Measurements from ENCODE around the gene PPP2R5E.

Gene PPP2R5E

DNA sequence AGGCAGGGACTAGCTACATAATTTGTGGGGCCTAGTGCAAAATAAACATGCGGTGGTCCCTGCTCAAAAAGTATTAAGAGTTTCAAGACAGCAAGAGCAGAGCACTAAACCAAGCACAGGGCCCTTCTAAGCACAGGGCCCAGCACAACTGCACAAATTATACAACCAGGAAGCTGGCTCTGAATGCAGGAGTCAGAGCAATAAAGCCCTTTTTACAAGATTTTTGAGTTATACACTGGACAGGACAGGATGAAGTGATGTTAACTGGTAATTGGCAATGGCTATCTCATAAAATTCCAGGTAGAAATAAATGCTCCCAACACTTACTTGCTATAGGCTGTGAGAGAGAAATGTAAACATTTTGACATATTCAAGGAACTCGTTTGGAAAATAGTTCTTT, 138.3 kb downstream of the PPP2R5E start:
- DNase-seq (ENCODE audit: insufficient read length, low spot score): no peak
- TF ChIP-seq, protein P1, sequence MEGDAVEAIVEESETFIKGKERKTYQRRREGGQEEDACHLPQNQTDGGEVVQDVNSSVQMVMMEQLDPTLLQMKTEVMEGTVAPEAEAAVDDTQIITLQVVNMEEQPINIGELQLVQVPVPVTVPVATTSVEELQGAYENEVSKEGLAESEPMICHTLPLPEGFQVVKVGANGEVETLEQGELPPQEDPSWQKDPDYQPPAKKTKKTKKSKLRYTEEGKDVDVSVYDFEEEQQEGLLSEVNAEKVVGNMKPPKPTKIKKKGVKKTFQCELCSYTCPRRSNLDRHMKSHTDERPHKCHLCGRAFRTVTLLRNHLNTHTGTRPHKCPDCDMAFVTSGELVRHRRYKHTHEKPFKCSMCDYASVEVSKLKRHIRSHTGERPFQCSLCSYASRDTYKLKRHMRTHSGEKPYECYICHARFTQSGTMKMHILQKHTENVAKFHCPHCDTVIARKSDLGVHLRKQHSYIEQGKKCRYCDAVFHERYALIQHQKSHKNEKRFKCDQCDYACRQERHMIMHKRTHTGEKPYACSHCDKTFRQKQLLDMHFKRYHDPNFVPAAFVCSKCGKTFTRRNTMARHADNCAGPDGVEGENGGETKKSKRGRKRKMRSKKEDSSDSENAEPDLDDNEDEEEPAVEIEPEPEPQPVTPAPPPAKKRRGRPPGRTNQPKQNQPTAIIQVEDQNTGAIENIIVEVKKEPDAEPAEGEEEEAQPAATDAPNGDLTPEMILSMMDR (IDR thresholded peaks at IDR 0.05; ENCODE audit: insufficient read depth, missing control alignments): no peak
- no peak for FAIRE-seq

DNA sequence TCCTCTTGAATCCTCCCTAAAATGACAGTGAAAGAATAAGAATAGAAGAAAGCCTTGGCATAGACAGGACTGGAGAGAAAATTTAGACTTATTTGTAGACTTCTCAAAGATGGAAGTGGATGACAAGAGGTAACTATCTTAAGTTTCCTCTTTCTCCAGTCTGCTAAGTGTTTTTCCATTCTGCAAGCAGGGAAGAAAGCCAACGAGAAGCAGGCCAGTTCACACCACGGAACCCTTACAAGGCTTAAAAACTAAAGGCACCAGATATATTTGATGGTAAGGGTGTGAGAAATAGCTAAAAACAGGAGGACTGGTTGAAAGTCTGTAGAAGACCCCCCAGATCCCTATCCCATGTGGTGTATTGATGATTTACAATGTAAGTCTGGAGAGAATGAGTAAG, 141.5 kb downstream of the PPP2R5E start:
- FAIRE-seq (no peak), DNase-seq (ENCODE audit: insufficient read length, low spot score) (no peak)
- TF ChIP-seq, protein P1 (IDR thresholded peaks at IDR 0.05; ENCODE audit: insufficient read depth, missing control alignments): no peak

DNA sequence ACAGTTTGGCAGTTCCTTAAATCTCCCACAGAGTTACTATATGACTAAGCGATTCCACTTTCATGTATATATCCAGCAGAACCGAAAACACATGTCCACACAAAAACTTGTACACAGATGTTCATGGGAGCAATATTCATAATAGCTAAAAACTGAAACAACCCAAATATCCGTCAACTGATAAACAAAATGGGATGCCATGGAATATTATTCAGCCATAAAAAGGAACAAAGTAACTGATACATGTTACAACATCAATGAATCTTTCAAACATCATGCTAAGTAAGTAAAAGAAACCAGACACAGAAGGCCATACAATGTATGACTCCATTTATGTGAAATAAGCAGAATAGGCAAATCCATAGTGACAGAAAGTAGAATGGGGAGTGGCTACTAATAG, 144.2 kb downstream of the PPP2R5E start:
- FAIRE-seq (no peak), DNase-seq (ENCODE audit: insufficient read length, low spot score) (no peak)
- TF ChIP-seq, protein P1 (IDR thresholded peaks at IDR 0.05; ENCODE audit: insufficient read depth, missing control alignments): no peak

DNA sequence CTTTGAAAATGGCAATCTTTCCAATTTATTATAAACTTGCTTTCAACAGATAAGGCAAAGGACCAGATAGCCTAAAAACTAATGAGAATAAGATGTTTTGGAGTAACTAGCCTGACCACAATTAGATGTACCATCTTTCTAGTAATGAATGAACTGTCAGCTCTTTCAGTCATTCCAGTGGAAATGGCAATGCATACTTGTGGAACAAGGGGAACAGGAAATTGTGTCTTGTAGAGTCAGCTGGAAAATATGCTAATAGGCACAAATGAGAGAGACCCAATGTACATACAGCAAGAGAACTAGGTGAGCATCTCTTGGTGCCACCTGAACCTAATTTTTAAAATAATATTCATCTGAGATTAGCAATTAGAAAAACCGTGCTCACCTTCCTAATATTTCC, 148.3 kb downstream of the PPP2R5E start:
- TF ChIP-seq, protein P1 (IDR thresholded peaks at IDR 0.05; ENCODE audit: insufficient read depth, missing control alignments): no peak
- no peak for FAIRE-seq
- no peak for DNase-seq (ENCODE audit: insufficient read length, low spot score)

DNA sequence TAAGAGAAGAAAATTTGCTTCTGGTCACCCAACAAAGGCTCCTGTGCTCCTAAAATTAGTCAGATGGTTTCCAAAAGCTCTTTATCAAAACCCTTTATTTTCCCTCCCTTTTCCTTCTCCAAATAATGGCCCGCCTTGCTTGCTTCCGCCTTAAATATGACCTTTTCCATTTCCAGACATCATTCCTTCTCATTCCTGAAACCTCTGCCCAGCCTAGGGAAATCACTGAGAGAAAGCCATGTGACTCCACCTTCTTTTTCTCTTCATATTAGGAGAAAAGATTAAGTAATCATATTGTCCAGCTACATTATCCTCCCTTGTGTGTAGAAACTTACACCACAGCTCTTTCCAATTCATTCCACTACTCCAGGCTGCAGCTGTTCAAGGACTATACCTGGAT, 148.7 kb downstream of the PPP2R5E start:
- no peak for FAIRE-seq
- DNase-seq (ENCODE audit: insufficient read length, low spot score): no peak
- TF ChIP-seq, protein P1 (IDR thresholded peaks at IDR 0.05; ENCODE audit: insufficient read depth, missing control alignments): no peak

DNA sequence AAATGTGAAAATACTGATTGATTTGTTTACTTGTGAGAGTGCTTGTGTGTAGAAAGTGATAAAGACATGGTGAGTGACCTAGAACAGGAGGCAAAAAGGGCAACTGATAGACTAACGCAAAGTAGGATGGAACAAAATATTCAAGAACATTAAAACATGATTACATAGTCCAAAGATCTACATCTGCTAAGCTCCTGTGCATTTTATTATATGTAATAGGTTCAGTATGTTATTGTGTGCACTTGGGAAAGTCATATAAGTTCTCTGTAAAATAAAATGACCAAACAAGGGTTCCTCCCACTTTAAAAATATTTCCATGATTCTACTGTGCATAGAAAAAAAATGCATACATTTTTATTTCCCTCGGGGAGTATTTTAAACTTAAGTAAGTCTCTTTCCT, 150.2 kb downstream of the PPP2R5E start:
- DNase-seq (ENCODE audit: insufficient read length, low spot score) (no peak), FAIRE-seq (no peak)
- TF ChIP-seq, protein P1 (IDR thresholded peaks at IDR 0.05; ENCODE audit: insufficient read depth, missing control alignments): no peak

DNA sequence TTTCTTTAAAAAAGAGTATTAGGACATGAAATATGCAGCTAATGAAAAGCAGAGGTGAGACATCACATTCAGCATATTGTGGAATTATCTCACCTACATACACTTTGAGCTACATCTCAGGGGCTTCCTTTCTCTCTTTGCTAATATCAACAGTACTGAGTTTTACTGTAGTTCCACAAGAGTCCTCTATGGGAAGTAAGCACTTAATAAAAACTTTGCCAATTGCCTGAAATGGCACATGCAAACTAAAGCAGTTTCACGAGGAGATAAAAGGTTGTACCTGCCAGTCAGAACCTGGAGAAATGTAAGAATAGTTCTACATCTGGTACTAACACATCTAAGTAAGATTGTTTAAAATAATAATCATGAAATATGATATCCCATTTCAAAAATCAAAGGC, 150.9 kb downstream of the PPP2R5E start:
- TF ChIP-seq, protein P1 (IDR thresholded peaks at IDR 0.05; ENCODE audit: insufficient read depth, missing control alignments): no peak
- DNase-seq (ENCODE audit: insufficient read length, low spot score): no peak
- FAIRE-seq: no peak

Data from D721Med (cell line).